ENCODE measurements around the gene NFIX. TPM values are rescaled to one million over a fixed set of nuclear protein-coding genes. Genes with fewer than 3 reads are reported as not detected.

Gene NFIX
- total RNA-seq, 4 donors from 2014 or later = 56.0 to 154 (median 79.4) TPM

- intact Hi-C loops (cut with DNase I) = no loop called here
- H3K4me1 ChIP-seq = peaks cover 86 to 100% (median 100%) of the 10 kb centered on the region in 4 donors
Measured at GRCh38 chr19:13013649-13014048, 18.4 kb downstream of the NFIX start.

GRCh38 chr19:13014101-13014920, 19.0 kb downstream of the NFIX start:
- no peaks in the 10 kb centered on the region for H3K36me3 ChIP-seq
- 51% methylated on average over 35 of the region's 35 CpGs for WGBS
- H3K27ac ChIP-seq (replicated peaks in 1 of 4) = peak overlapping the region; percentile 88 to 97 (median 94)
- TF ChIP-seq CTCF (IDR thresholded peaks at IDR 0.05) (no peak), POLR2AphosphoS5 (IDR thresholded peaks at IDR 0.05) (no peak), POLR2A (IDR thresholded peaks at IDR 0.05; ENCODE audit: low read depth) (no peak), EP300 (IDR thresholded peaks at IDR 0.05) (no peak)
- intact Hi-C loops (cut with DNase I) = no loop called here
- H3K27me3 ChIP-seq = peaks cover 0 to 3% (median 0%) of the 10 kb centered on the region in 4 donors
- H3K4me3 ChIP-seq = peak overlapping the region; percentile 42 to 55 (median 44)
- H3K9me3 ChIP-seq = no peaks in the 10 kb centered on the region
- no peak for DNase-seq (ENCODE audit: extremely low spot score)
- H3K4me1 ChIP-seq = peaks cover 86 to 100% (median 100%) of the 10 kb centered on the region in 4 donors

More at GRCh38 chr19:13013649-13014048, 18.4 kb downstream of the NFIX start:
- peak overlapping the region; percentile 42 to 55 (median 44) for H3K4me3 ChIP-seq
- 51% methylated on average over 20 of the region's 20 CpGs for WGBS
- H3K27ac ChIP-seq (replicated peaks in 1 of 4) = peak overlapping the region; percentile 88 to 97 (median 94)
- no peak for DNase-seq (ENCODE audit: extremely low spot score)
- peaks cover 0 to 3% (median 0%) of the 10 kb centered on the region in 4 donors for H3K27me3 ChIP-seq
- peaks cover 0 to 4% (median 0%) of the 10 kb centered on the region in 4 donors for H3K36me3 ChIP-seq
- H3K9me3 ChIP-seq = no peaks in the 10 kb centered on the region
- TF ChIP-seq POLR2A (IDR thresholded peaks at IDR 0.05; ENCODE audit: low read depth) = no peak
- TF ChIP-seq CTCF (IDR thresholded peaks at IDR 0.05) = no peak
- no peak for TF ChIP-seq EP300 (IDR thresholded peaks at IDR 0.05)
- TF ChIP-seq POLR2AphosphoS5 (IDR thresholded peaks at IDR 0.05) = no peak

GRCh38 chr19:13014921-13015280, 19.6 kb downstream of the NFIX start:
- Histone ChIP-seq H3K4me3 (peak overlapping the region in 3 of 4 donors; percentile 42 to 55 (median 44)), H3K4me1 (peaks cover 86 to 100% (median 100%) of the 10 kb centered on the region in 4 donors)
- intact Hi-C loops (cut with DNase I) = no loop called here

GRCh38 chr19:13015361-13016223, 20.3 kb downstream of the NFIX start:
- WGBS = 64% methylated on average over 10 of the region's 12 CpGs
- Histone ChIP-seq H3K36me3 (no peaks in the 10 kb centered on the region), H3K27ac (replicated peaks in 1 of 4) (peak overlapping the region; percentile 88 to 97 (median 94)), H3K4me1 (peaks cover 89 to 100% (median 100%) of the 10 kb centered on the region in 4 donors), H3K9me3 (no peaks in the 10 kb centered on the region), H3K27me3 (peaks cover 0 to 3% (median 0%) of the 10 kb centered on the region in 4 donors), H3K4me3 (peak overlapping the region in 2 of 4 donors; percentile 40 to 41)
- TF ChIP-seq POLR2A (IDR thresholded peaks at IDR 0.05; ENCODE audit: low read depth) (no peak), CTCF (IDR thresholded peaks at IDR 0.05) (no peak), POLR2AphosphoS5 (IDR thresholded peaks at IDR 0.05) (no peak), EP300 (IDR thresholded peaks at IDR 0.05) (no peak)
- no peak for DNase-seq (ENCODE audit: extremely low spot score)
- intact Hi-C loops (cut with DNase I) = no loop called here

More at GRCh38 chr19:13014921-13015280, 19.6 kb downstream of the NFIX start:
- Histone ChIP-seq H3K27ac (replicated peaks in 1 of 4) (peak overlapping the region; percentile 88 to 97 (median 94)), H3K27me3 (peaks cover 0 to 3% (median 0%) of the 10 kb centered on the region in 4 donors), H3K9me3 (no peaks in the 10 kb centered on the region), H3K36me3 (no peaks in the 10 kb centered on the region)
- TF ChIP-seq EP300 (IDR thresholded peaks at IDR 0.05) = no peak
- no peak for TF ChIP-seq CTCF (IDR thresholded peaks at IDR 0.05)
- no peak for TF ChIP-seq POLR2A (IDR thresholded peaks at IDR 0.05; ENCODE audit: low read depth)
- TF ChIP-seq POLR2AphosphoS5 (IDR thresholded peaks at IDR 0.05) = no peak
- DNase-seq (ENCODE audit: extremely low spot score) = no peak
- WGBS = 66% methylated on average over 4 of the region's 4 CpGs
